Kidney (tissue), 14 donors: Measurements from ENCODE around the gene DENND4A. TPM values are rescaled to one million over a fixed set of nuclear protein-coding genes. Genes with fewer than 3 reads are reported as not detected.

ENCODE experiments used
- DNase-seq, 5 donors: peaks; one replicate each; pipeline ENCODE4 v3.0.0-alpha.2; 2013 to 2020
- FAIRE-seq: peaks from 2 replicates; lab custom pipeline; 2012; peaks lifted over from hg19 to GRCh38; lab: Jason Lieb, UNC
- H3K27ac ChIP-seq, 2 donors: one replicate each; pipeline ENCODE4 v1.7.0; 2013; ENCODE audit warnings: low read depth in 2 of 2, low read length in 2 of 2, inconsistent platforms in 1 of 2
- H3K27me3 ChIP-seq: one replicate; pipeline ENCODE4 v1.7.1; 2013; ENCODE audit warnings: low read length, inconsistent platforms; ENCODE audit not compliant: control insufficient read depth, insufficient read depth
- H3K36me3 ChIP-seq, 3 donors: one replicate each; pipeline versions ENCODE4 v1.7.0 to v1.7.1; 2013; ENCODE audit warnings: low read length in 3 of 3, control low read depth in 1 of 3, inconsistent platforms in 1 of 3; ENCODE audit not compliant: insufficient read depth in 3 of 3, control insufficient read depth in 2 of 3
- H3K4me1 ChIP-seq, 3 donors: one replicate each; pipeline versions ENCODE4 v1.7.0 to v1.7.1; 2013; ENCODE audit warnings: low read length in 3 of 3, inconsistent platforms in 1 of 3, low read depth in 1 of 3; ENCODE audit not compliant: control insufficient read depth in 2 of 3, insufficient read depth in 2 of 3
- H3K4me3 ChIP-seq, 3 donors: one replicate each; pipeline versions ENCODE4 v1.7.0 to v1.8.1; 2013; ENCODE audit warnings: low read length in 3 of 3, control low read depth in 1 of 3, inconsistent platforms in 1 of 3
- H3K9ac ChIP-seq, 3 donors: one replicate each; pipeline versions ENCODE4 v1.7.0 to v1.7.1; 2013; ENCODE audit warnings: low read length in 3 of 3, control low read depth in 1 of 3, inconsistent platforms in 1 of 3
- H3K9me3 ChIP-seq, 3 donors: one replicate each; pipeline versions ENCODE4 v1.7.0 to v1.7.1; 2013; ENCODE audit warnings: low read length in 3 of 3, control low read depth in 1 of 3, inconsistent platforms in 1 of 3; ENCODE audit not compliant: control insufficient read depth in 2 of 3, insufficient read depth in 1 of 3
- CTCF ChIP-seq: IDR thresholded peaks from 3 replicates; pipeline ENCODE4 v1.5.1; 2012; ENCODE audit warnings: mild to moderate bottlenecking, moderate library complexity, borderline replicate concordance; ENCODE audit not compliant: insufficient read depth; ENCODE audit errors: extremely low read depth
- intact Hi-C: fragments of 100-400 bp; cut with DNase I; formaldehyde crosslinking; loops from one replicate; pipeline ENCODE4 v1.11.1; 2022
- polyA plus RNA-seq: library from polyadenylated mRNA; stranded (reverse); fragments of 350-450 nt; fragmentation: Illumina TruSeq; extraction: RNeasy Lipid Tissue Mini Kit (QIAGEN cat#74804); gene quantifications from one replicate; pipeline ENCODE4 v1.2.3, GENCODE V29; 2014; ENCODE audit warnings: low read depth, low replicate concordance; ENCODE audit not compliant: insufficient read depth
- total RNA-seq: library from RNA; stranded (reverse); fragmentation: NEBNext Ultra II Directional; extraction: Animal tissue kit (Norgen Biotek cat#: 25700); gene quantifications from one replicate; pipeline ENCODE4 v1.2.1, GENCODE V29; 2021
- donor health status: control.
- donor health status: control.
- donor health status: control.
- donor health status: control.
- donor health status: control.
- donor health status: DM: yes; HTN: yes; CAD: no.
- donor health status: Normal renal cell carcinoma (clear cell type).

The DENND4A gene
- total and polyA plus RNA-seq, 2 donors from 2014 or later: 8.6 to 35.9 TPM

DNA sequence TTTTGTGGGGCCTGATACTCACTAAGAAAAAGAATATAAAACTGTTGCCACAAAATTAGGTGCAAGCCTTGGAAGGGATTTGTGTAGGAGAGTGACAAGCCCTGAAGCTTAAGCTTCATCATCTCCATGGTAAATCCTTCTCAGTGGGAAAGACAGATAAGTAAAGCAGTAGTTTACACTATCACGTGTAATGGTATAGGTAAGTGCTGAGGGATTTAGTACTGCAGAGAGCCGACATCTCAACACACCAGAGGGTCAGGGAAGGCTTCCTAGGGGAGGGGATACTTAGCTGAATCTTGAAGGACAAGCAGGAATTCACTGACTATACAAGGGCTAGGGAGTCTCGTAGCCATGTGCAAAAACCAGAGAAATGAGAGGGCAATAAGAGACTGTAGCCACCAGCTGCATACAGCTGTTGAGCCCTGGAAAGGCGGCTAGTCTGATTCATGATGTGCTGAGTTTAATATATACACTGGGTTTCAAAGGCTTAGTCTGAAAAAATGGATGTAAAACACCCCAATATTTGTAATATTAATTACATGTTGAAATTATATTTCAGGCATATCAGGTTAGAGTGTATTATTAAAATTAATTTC lies 159.2 kb downstream of the DENND4A start:
- no peaks in the 10 kb centered on the region for H3K9me3 ChIP-seq
- no peak overlapping the region for H3K4me3 ChIP-seq
- no peak overlapping the region for H3K9ac ChIP-seq
- no peaks in the 10 kb centered on the region for H3K36me3 ChIP-seq
- no peaks in the 10 kb centered on the region for H3K27me3 ChIP-seq
- TF ChIP-seq CTCF: no peak
- DNase-seq (peak in 2 of 5 donors; percentile 14 to 71), FAIRE-seq (no peak)
- H3K4me1 ChIP-seq: no peaks in the 10 kb centered on the region
- intact Hi-C loops: no loop called here
- H3K27ac ChIP-seq: no peak overlapping the region

DNA sequence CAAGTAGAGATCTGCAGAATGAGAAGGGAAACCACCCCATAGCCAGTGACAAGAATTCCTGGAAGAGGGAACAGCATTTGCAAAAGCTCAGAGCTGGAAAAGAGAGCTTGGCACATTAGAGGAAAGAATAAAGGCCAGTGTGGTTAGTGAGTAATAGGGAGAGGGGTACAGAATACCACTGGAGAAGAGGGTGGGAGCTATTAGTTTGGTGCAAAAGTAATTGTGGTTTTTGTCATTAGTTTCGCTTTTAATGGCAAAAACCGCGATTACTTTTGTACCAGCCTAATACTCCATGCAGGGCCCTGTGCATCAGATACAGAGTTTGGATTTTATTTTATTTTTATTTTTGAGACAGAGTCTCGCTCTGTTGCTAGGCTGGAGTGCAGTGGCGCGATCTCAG lies 160.6 kb downstream of the DENND4A start:
- intact Hi-C loops: no loop called here
- Histone ChIP-seq H3K9me3 (no peaks in the 10 kb centered on the region), H3K4me1 (no peaks in the 10 kb centered on the region), H3K27ac (no peak overlapping the region), H3K9ac (no peak overlapping the region), H3K36me3 (no peaks in the 10 kb centered on the region), H3K27me3 (no peaks in the 10 kb centered on the region), H3K4me3 (no peak overlapping the region)
- FAIRE-seq (no peak), DNase-seq (no peak)
- no peak for TF ChIP-seq CTCF

- intact Hi-C loops: no loop called here
- no peaks in the 10 kb centered on the region for H3K4me1 ChIP-seq
These were observed 161.3 kb downstream of the DENND4A start for GRCh38 chr15:65630760-65631159.

More at GRCh38 chr15:65630760-65631159, 161.3 kb downstream of the DENND4A start:
- no peak for FAIRE-seq
- Histone ChIP-seq H3K36me3 (peaks cover 0 to 4% (median 2%) of the 10 kb centered on the region in 3 donors), H3K9ac (no peak overlapping the region), H3K27me3 (no peaks in the 10 kb centered on the region), H3K4me3 (no peak overlapping the region), H3K9me3 (no peaks in the 10 kb centered on the region), H3K27ac (no peak overlapping the region)
- DNase-seq: no peak
- no peak for TF ChIP-seq CTCF
